Body of pancreas (tissue), 4 donors: ENCODE measurements around the gene CPT1A. TPM values are rescaled to one million over a fixed set of nuclear protein-coding genes. Genes with fewer than 3 reads are reported as not detected.

ENCODE experiments used
- ATAC-seq: fragments of 150-250 bp; one replicate; pipeline ENCODE4 v1.9.1; 2016
- DNase-seq, 4 donors: peaks; one replicate each; pipeline ENCODE4 v3.0.0-alpha.2; 2019
- H3K27ac ChIP-seq, 4 donors: fragments of 200-600 bp; sonication (generic); 1 replicate in 3 of 4; 2 replicates in 1 of 4; pipeline versions ENCODE4 v1.5.1 to v1.6.1; 2016 to 2019; ENCODE audit warnings: mild to moderate bottlenecking in 1 of 4, mixed read lengths in 1 of 4, moderate library complexity in 1 of 4
- H3K27me3 ChIP-seq, 2 donors: fragments of 200-600 bp; sonication (generic); one replicate each; pipeline ENCODE4 v1.6.0; 2016; ENCODE audit warnings: mild to moderate bottlenecking in 1 of 2
- H3K36me3 ChIP-seq, 2 donors: fragments of 200-600 bp; sonication (generic); replicated peaks in 1 of 2; 2 replicates each; pipeline ENCODE4 v1.5.1; 2016; ENCODE audit warnings: low read depth in 2 of 2; ENCODE audit not compliant: insufficient read depth in 1 of 2
- H3K4me1 ChIP-seq: fragments of 200-600 bp; sonication (generic); one replicate; pipeline ENCODE4 v1.6.0; 2016
- H3K4me3 ChIP-seq, 2 donors: fragments of 200-600 bp; sonication (generic); 1 replicate in 1 of 2; 2 replicates in 1 of 2; pipeline ENCODE4 v1.5.1; 2016 to 2019
- H3K9me3 ChIP-seq, 3 donors: fragments of 200-600 bp; sonication (generic); 1 replicate in 2 of 3; 2 replicates in 1 of 3; pipeline ENCODE4 v1.5.1; 2016
- POLR2A ChIP-seq, 3 donors: fragments of 450-650 bp; IDR thresholded peaks; one replicate each; pipeline ENCODE4 v1.6.1; 2016; ENCODE audit warnings: antibody characterized with exemption in 3 of 3, mild to moderate bottlenecking in 2 of 3
- WGBS, 2 donors: methylation state at CpG; one replicate each; pipeline ENCODE4 v1.1.5; 2017; 5-methylcytosine and 5-hydroxymethylcytosine counted together
- intact Hi-C: fragments of 100-400 bp; cut with DNase I; formaldehyde crosslinking; loops from one replicate; pipeline ENCODE4 v1.15.1; 2023
- total RNA-seq, 2 donors: library from RNA; depleted of rRNA; stranded (reverse); fragments of >200 nt; gene quantifications; one replicate each; pipeline ENCODE4 v1.1.0, GENCODE V29; 2016
- TF ChIP-seq, protein P1 (sequence below), 7 experiments: fragments of 450-650 bp in 4 of 7; fragments of 200-600 bp in 3 of 7; sonication (generic) in 3 of 7; IDR thresholded peaks; one replicate each; pipeline ENCODE4 v1.5.1; 2016 to 2019; ENCODE audit warnings: antibody characterized with exemption in 7 of 7

The CPT1A gene
- total RNA-seq, 2 donors from 2014 or later = 35.6 to 40.7 TPM

DNA sequence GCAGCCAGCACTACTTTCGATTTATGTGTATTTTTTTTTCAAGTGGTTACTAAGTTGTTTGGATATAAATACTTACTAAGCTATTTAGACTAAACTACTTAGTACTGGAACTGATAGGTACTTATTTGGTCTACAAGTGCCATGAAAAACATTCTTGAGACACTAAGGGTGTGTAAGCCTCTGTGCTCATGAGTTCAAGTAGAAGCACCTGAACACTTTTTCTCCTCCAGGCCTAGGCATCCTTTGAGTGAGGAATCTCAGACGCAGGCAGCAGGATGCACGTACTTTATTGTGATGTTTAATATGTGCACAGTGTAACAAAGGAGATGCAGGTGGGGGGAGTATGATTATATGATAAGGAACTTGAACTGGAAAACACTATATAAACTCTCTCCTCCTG is 98.2 kb downstream of the CPT1A start:
- H3K27ac ChIP-seq = no peak overlapping the region
- TF ChIP-seq, protein P1, sequence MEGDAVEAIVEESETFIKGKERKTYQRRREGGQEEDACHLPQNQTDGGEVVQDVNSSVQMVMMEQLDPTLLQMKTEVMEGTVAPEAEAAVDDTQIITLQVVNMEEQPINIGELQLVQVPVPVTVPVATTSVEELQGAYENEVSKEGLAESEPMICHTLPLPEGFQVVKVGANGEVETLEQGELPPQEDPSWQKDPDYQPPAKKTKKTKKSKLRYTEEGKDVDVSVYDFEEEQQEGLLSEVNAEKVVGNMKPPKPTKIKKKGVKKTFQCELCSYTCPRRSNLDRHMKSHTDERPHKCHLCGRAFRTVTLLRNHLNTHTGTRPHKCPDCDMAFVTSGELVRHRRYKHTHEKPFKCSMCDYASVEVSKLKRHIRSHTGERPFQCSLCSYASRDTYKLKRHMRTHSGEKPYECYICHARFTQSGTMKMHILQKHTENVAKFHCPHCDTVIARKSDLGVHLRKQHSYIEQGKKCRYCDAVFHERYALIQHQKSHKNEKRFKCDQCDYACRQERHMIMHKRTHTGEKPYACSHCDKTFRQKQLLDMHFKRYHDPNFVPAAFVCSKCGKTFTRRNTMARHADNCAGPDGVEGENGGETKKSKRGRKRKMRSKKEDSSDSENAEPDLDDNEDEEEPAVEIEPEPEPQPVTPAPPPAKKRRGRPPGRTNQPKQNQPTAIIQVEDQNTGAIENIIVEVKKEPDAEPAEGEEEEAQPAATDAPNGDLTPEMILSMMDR (IDR thresholded peaks at IDR 0.05) = no peak
- TF ChIP-seq POLR2A (IDR thresholded peaks at IDR 0.05) = no peak
- no peaks in the 10 kb centered on the region for H3K9me3 ChIP-seq
- intact Hi-C loops = no loop called here
- H3K4me1 ChIP-seq = no peaks in the 10 kb centered on the region
- H3K27me3 ChIP-seq = no peaks in the 10 kb centered on the region
- ATAC-seq = no peak
- no peak overlapping the region for H3K4me3 ChIP-seq
- 96 to 97% methylated on average over 3 of the region's 3 CpGs for whole genome bisulfite sequencing, 2 donors
- no peaks in the 10 kb centered on the region for H3K36me3 ChIP-seq
- no peak for DNase-seq

- 80 to 91% methylated on average over 7 of the region's 7 CpGs for WGBS, 2 donors
- Histone ChIP-seq H3K4me3 (no peak overlapping the region), H3K27me3 (no peaks in the 10 kb centered on the region), H3K27ac (no peak overlapping the region), H3K9me3 (no peaks in the 10 kb centered on the region), H3K4me1 (no peaks in the 10 kb centered on the region), H3K36me3 (no peaks in the 10 kb centered on the region)
- intact Hi-C loops = no loop called here
- TF ChIP-seq, protein P1 (IDR thresholded peaks at IDR 0.05) = no peak
- TF ChIP-seq POLR2A (IDR thresholded peaks at IDR 0.05) = no peak
- DNase-seq (no peak), ATAC-seq (no peak)
These were observed 100.3 kb downstream of the CPT1A start for GRCh38 chr11:68741463-68741862.

- no peak for ATAC-seq
These were observed 106.1 kb downstream of the CPT1A start for GRCh38 chr11:68735646-68736045.

GRCh38 chr11:68735125-68735524 is 106.6 kb downstream of the CPT1A start:
- DNase-seq = no peak
- intact Hi-C loops = no loop called here
- ATAC-seq = no peak
- Histone ChIP-seq H3K36me3 (no peaks in the 10 kb centered on the region), H3K9me3 (no peaks in the 10 kb centered on the region), H3K27ac (no peak overlapping the region), H3K4me1 (no peaks in the 10 kb centered on the region), H3K27me3 (no peaks in the 10 kb centered on the region), H3K4me3 (no peak overlapping the region)
- TF ChIP-seq POLR2A (IDR thresholded peaks at IDR 0.05) = no peak
- TF ChIP-seq, protein P1 (IDR thresholded peaks at IDR 0.05) = no peak
- 76 to 79% methylated on average over 6 of the region's 6 CpGs for WGBS, 2 donors

More at GRCh38 chr11:68735646-68736045, 106.1 kb downstream of the CPT1A start:
- Histone ChIP-seq H3K4me3 (no peak overlapping the region), H3K4me1 (no peaks in the 10 kb centered on the region), H3K9me3 (no peaks in the 10 kb centered on the region), H3K36me3 (no peaks in the 10 kb centered on the region), H3K27ac (no peak overlapping the region), H3K27me3 (no peaks in the 10 kb centered on the region)
- TF ChIP-seq POLR2A (IDR thresholded peaks at IDR 0.05) = no peak
- TF ChIP-seq, protein P1 (IDR thresholded peaks at IDR 0.05) = no peak
- intact Hi-C loops = no loop called here
- no peak for DNase-seq
- 76 to 87% methylated on average over 6 of the region's 6 CpGs for WGBS, 2 donors

- no peak for TF ChIP-seq POLR2A (IDR thresholded peaks at IDR 0.05)
- TF ChIP-seq, protein P1 (IDR thresholded peaks at IDR 0.05) = no peak
- Histone ChIP-seq H3K9me3 (no peaks in the 10 kb centered on the region), H3K4me3 (no peak overlapping the region), H3K36me3 (no peaks in the 10 kb centered on the region), H3K4me1 (no peaks in the 10 kb centered on the region), H3K27ac (no peak overlapping the region), H3K27me3 (no peaks in the 10 kb centered on the region)
- intact Hi-C loops = no loop called here
- ATAC-seq (no peak), DNase-seq (no peak)
- WGBS, 2 donors = 78 to 85% methylated on average over 7 of the region's 7 CpGs
These were observed 107.6 kb downstream of the CPT1A start for GRCh38 chr11:68734111-68734510.
